Panc1 (cell line): ENCODE data around the gene ZMYM3.

Experiments used
- CTCF ChIP-seq: fragments of 450-650 bp; IDR thresholded peaks from 2 replicates; pipeline ENCODE4 v1.5.1; 2017; ENCODE audit warnings: mild to moderate bottlenecking
- POLR2AphosphoS5 ChIP-seq: IDR thresholded peaks from 2 replicates; pipeline ENCODE4 v1.6.1; 2012; ENCODE audit warnings: mild to moderate bottlenecking, low read depth, low read length, moderate library complexity
- REST ChIP-seq, 2 experiments: IDR thresholded peaks; 2 replicates each; pipeline ENCODE4 v1.6.1; 2011 to 2012; ENCODE audit warnings: low read depth in 2 of 2, control low read depth in 1 of 2, low read length in 1 of 2, mild to moderate bottlenecking in 1 of 2, moderate library complexity in 1 of 2; ENCODE audit not compliant: insufficient read depth in 1 of 2
- TCF7L2 ChIP-seq: IDR thresholded peaks from 2 replicates; pipeline ENCODE4 v1.6.1; 2011; ENCODE audit warnings: mild to moderate bottlenecking, low read depth, low read length, inconsistent platforms

- TF ChIP-seq POLR2AphosphoS5 = no peak
- no peak for TF ChIP-seq CTCF
- TF ChIP-seq TCF7L2 = no peak
- no peak for TF ChIP-seq REST (IDR thresholded peaks at IDR 0.05; ENCODE audit: insufficient read depth in 1 of 2, low read depth in 2 of 2, low read length in 1 of 2)
Observed at GRCh38 chrX:71221145-71221544, 32.8 kb downstream of the ZMYM3 start.
